SK-N-SH (cell line): Measurements from ENCODE around the gene PLCE1. TPM values are rescaled to one million over a fixed set of nuclear protein-coding genes. Genes with fewer than 3 reads are reported as not detected.

Source experiments
- CTCF ChIA-PET: fragments of 300-600, 350-600 bp; formaldehyde crosslinking; extraction: SDS; loops from one replicate; lab custom pipeline; 2021; lab: Yijun Ruan, JAX
- POLR2A ChIA-PET: fragments of 350-600 bp; sonication (Branson Sonifier 250); formaldehyde crosslinking; extraction: SDS; loops from one replicate; lab custom pipeline; 2020; ENCODE audit warnings: antibody characterized with exemption, inconsistent platforms; lab: Yijun Ruan, JAX
- DNase-seq: peaks from one replicate; pipeline ENCODE4 v3.0.0; 2012
- H2AFZ ChIP-seq: fragments of 200-600 bp; sonication (generic); 2 replicates; pipeline ENCODE4 v1.8.1; 2016; ENCODE audit warnings: antibody characterized with exemption, mild to moderate bottlenecking, low read depth
- H3F3A ChIP-seq: fragments of 200-600 bp; sonication (generic); replicated peaks from 2 replicates; pipeline ENCODE3; 2016; ENCODE audit warnings: antibody characterized with exemption, mild to moderate bottlenecking; ENCODE audit not compliant: insufficient read depth
- H3K27ac ChIP-seq, 2 experiments: fragments of 200-500 bp in 1 of 2; fragments of 200-600 bp in 1 of 2; sonication (Bioruptor generic) in 1 of 2; sonication (generic), shearing (Covaris generic) in 1 of 2; 2 replicates each; pipeline versions ENCODE4 v1.5.1 to v1.6.1; 2014 to 2016; ENCODE audit warnings: low read depth in 2 of 2, inconsistent platforms in 1 of 2, low read length in 1 of 2, mild to moderate bottlenecking in 1 of 2, mixed read lengths in 1 of 2
- H3K27me3 ChIP-seq: fragments of 200-600 bp; sonication (generic), shearing (Covaris generic); 2 replicates; pipeline ENCODE4 v1.6.1; 2016; ENCODE audit warnings: mixed run types; ENCODE audit not compliant: insufficient read depth
- H3K36me3 ChIP-seq, 2 experiments: fragments of 200-500 bp in 1 of 2; fragments of 200-600 bp in 1 of 2; sonication (Bioruptor generic) in 1 of 2; sonication (generic) in 1 of 2; replicated peaks in 1 of 2; 2 replicates each; pipeline versions ENCODE3 to v1.5.1; 2014 to 2016; ENCODE audit warnings: low read length in 1 of 2, mild to moderate bottlenecking in 1 of 2; ENCODE audit not compliant: insufficient read depth in 2 of 2, control insufficient read depth in 1 of 2
- H3K4me1 ChIP-seq, 2 experiments: fragments of 200-500 bp in 1 of 2; fragments of 200-600 bp in 1 of 2; sonication (Bioruptor generic) in 1 of 2; sonication (generic), shearing (Covaris generic) in 1 of 2; 2 replicates each; pipeline versions ENCODE4 v1.5.1 to v1.6.1; 2014 to 2016; ENCODE audit warnings: low read depth in 1 of 2, low read length in 1 of 2, mixed run types in 1 of 2; ENCODE audit not compliant: insufficient read depth in 2 of 2, control insufficient read depth in 1 of 2
- H3K4me2 ChIP-seq: fragments of 200-600 bp; sonication (generic), shearing (Covaris generic); 2 replicates; pipeline ENCODE4 v1.6.1; 2017; ENCODE audit warnings: mixed run types
- H3K4me3 ChIP-seq, 2 experiments: fragments of 200-500 bp in 1 of 2; fragments of 200-600 bp in 1 of 2; sonication (Bioruptor generic) in 1 of 2; sonication (generic), shearing (Covaris generic) in 1 of 2; 2 replicates each; pipeline versions ENCODE4 v1.5.1 to v1.8.1; 2014 to 2016; ENCODE audit warnings: low read depth in 2 of 2, inconsistent platforms in 1 of 2, low read length in 1 of 2, mild to moderate bottlenecking in 1 of 2, mixed read lengths in 1 of 2, moderate library complexity in 1 of 2
- H3K79me2 ChIP-seq: fragments of 200-600 bp; sonication (generic); 2 replicates; pipeline ENCODE4 v1.8.1; 2017; ENCODE audit warnings: mild to moderate bottlenecking; ENCODE audit not compliant: insufficient read depth
- H3K9ac ChIP-seq: fragments of 200-600 bp; sonication (generic); 2 replicates; pipeline ENCODE4 v1.6.1; 2017; ENCODE audit warnings: mixed run types
- H3K9me2 ChIP-seq: fragments of 200-600 bp; sonication (generic); 2 replicates; pipeline ENCODE4 v1.6.1; 2017; ENCODE audit warnings: mixed run types
- H3K9me3 ChIP-seq: fragments of 200-600 bp; sonication (generic); 2 replicates; pipeline ENCODE4 v1.6.1; 2017; ENCODE audit warnings: mixed run types, mild to moderate bottlenecking, moderate library complexity
- H4K20me1 ChIP-seq: fragments of 200-600 bp; sonication (generic); 2 replicates; pipeline ENCODE4 v1.6.1; 2017; ENCODE audit warnings: mild to moderate bottlenecking, mixed run types; ENCODE audit not compliant: insufficient read depth
- CHD2 ChIP-seq: fragments of 150-350 bp; IDR thresholded peaks from 2 replicates; pipeline ENCODE4 v1.6.1; 2018; ENCODE audit warnings: low read length; ENCODE audit not compliant: partially characterized antibody
- CTCF ChIP-seq: fragments of 200-600 bp; sonication (generic); IDR thresholded peaks from 2 replicates; pipeline ENCODE4 v1.6.1; 2017; ENCODE audit warnings: antibody characterized with exemption, mild to moderate bottlenecking, moderate library complexity
- EP300 ChIP-seq, 2 experiments: IDR thresholded peaks; 2 replicates each; pipeline versions ENCODE4 v1.4.0 to v1.6.1; 2012; ENCODE audit warnings: borderline replicate concordance in 1 of 2, low read depth in 1 of 2, low read length in 1 of 2
- FOSL2 ChIP-seq: IDR thresholded peaks from 2 replicates; pipeline ENCODE4 v1.4.0; 2012; ENCODE audit warnings: low read depth, mild to moderate bottlenecking, moderate library complexity, borderline replicate concordance
- FOXJ3 ChIP-seq: sonication (generic); formaldehyde crosslinking; IDR thresholded peaks from 2 replicates; pipeline ENCODE4 v1.5.1; 2020; ENCODE audit warnings: mild to moderate bottlenecking, missing genetic modification reagents
- FOXM1 ChIP-seq: IDR thresholded peaks from 2 replicates; pipeline ENCODE4 v1.4.0; 2012; ENCODE audit warnings: low read depth, mild to moderate bottlenecking
- JUND ChIP-seq: IDR thresholded peaks from 2 replicates; pipeline ENCODE4 v1.4.0; 2012
- MEF2A ChIP-seq: IDR thresholded peaks from 2 replicates; pipeline ENCODE4 v1.4.0; 2012; ENCODE audit warnings: low read depth, borderline replicate concordance
- PBX3 ChIP-seq: IDR thresholded peaks from 2 replicates; pipeline ENCODE4; 2012
- POLR2AphosphoS5 ChIP-seq: IDR thresholded peaks from 2 replicates; pipeline ENCODE4 v1.6.1; 2012; ENCODE audit warnings: low read depth, low read length
- RCOR1 ChIP-seq: fragments of 150-350 bp; IDR thresholded peaks from 2 replicates; pipeline ENCODE4 v1.6.1; 2017; ENCODE audit warnings: antibody characterized with exemption, low read length
- REST ChIP-seq: IDR thresholded peaks from 2 replicates; pipeline ENCODE4 v1.6.1; 2012; ENCODE audit warnings: mild to moderate bottlenecking, low read depth, low read length, moderate library complexity
- RFX5 ChIP-seq: IDR thresholded peaks from 2 replicates; pipeline ENCODE4 v1.6.1; 2012; ENCODE audit warnings: mild to moderate bottlenecking, improper control_type of control experiment, low read length
- RXRA ChIP-seq: IDR thresholded peaks from 2 replicates; pipeline ENCODE4 v1.4.0; 2012; ENCODE audit warnings: low read depth, mild to moderate bottlenecking, borderline replicate concordance
- TAF1 ChIP-seq: IDR thresholded peaks from 2 replicates; pipeline ENCODE4 v1.6.1; 2012; ENCODE audit warnings: low read depth, mild to moderate bottlenecking, low read length, moderate library complexity, borderline replicate concordance
- TCF12 ChIP-seq: IDR thresholded peaks from 2 replicates; pipeline ENCODE4 v1.4.0; 2012
- TEAD4 ChIP-seq: IDR thresholded peaks from 2 replicates; pipeline ENCODE4 v1.4.0; 2012; ENCODE audit warnings: mild to moderate bottlenecking, borderline replicate concordance; ENCODE audit not compliant: insufficient read depth
- USF2 ChIP-seq: fragments of 150-350 bp; IDR thresholded peaks from 2 replicates; pipeline ENCODE4 v1.6.1; 2017; ENCODE audit warnings: antibody characterized with exemption, low read length, low read depth, borderline replicate concordance
- YY1 ChIP-seq: IDR thresholded peaks from 2 replicates; pipeline ENCODE4 v1.4.0; 2012; ENCODE audit warnings: low read depth, mild to moderate bottlenecking
- ZBTB33 ChIP-seq: IDR thresholded peaks from 2 replicates; pipeline ENCODE4 v1.4.0; 2012; ENCODE audit warnings: low read depth, borderline replicate concordance
- WGBS: methylation state at CpG from one replicate; pipeline ENCODE4 v1.1.6; 2017; ENCODE audit warnings: low lambda C conversion rate; 5-methylcytosine and 5-hydroxymethylcytosine counted together
- polyA plus RNA-seq, 3 experiments: library from polyadenylated mRNA; depleted of rRNA; stranded (reverse); fragments of >200 nt; gene quantifications; 2 replicates each; pipeline ENCODE4 v1.2.3, GENCODE V29; 2012

Gene PLCE1
- polyA plus RNA-seq, 1 of the 3 experiments (the other 2 are of a cell fraction) = 1.2 TPM

- H2AFZ ChIP-seq = peak overlapping the region; percentile 19; the same call in 1 of the 2 replicates
- WGBS = 50% methylated on average over 3 of the region's 3 CpGs
- H3K27ac ChIP-seq = peak overlapping the region in 1 of 2 experiments; percentile 37; a peak in 2 of 4 replicates
- CTCF ChIA-PET = interaction anchor here (0.6 kb wide), 1 partner anchor 403 kb away, joined by 3 read pairs; no protein-coding TSS in a partner anchor
- H3K9ac ChIP-seq = no peak overlapping the region
- H3K4me3 ChIP-seq = no peak overlapping the region
- H3K4me1 ChIP-seq = peaks cover 0 to 3% of the 10 kb centered on the region in 2 experiments; a peak in 2 of 4 replicates
- H3K9me2 ChIP-seq = no peaks in the 10 kb centered on the region
- TF ChIP-seq CHD2 (no peak), USF2 (no peak), CTCF (peak; percentile 42; the same call in 1 of the 2 replicates), TAF1 (no peak), ZBTB33 (no peak), FOSL2 (peak; percentile 38; the same call in 1 of the 2 replicates), TCF12 (no peak), MEF2A (no peak), JUND (peak; percentile 28; the same call in 1 of the 2 replicates), REST (no peak), TEAD4 (no peak), RXRA (no peak), FOXM1 (no peak), YY1 (no peak), RCOR1 (no peak), POLR2AphosphoS5 (no peak), RFX5 (peak; percentile 64; the same call in 1 of the 2 replicates), EP300 (IDR thresholded peaks at IDR 0.05; ENCODE audit: borderline replicate concordance in 1 of 2, low read depth in 1 of 2, low read length in 1 of 2) (no peak), FOXJ3 (CRISPR knock-in tag) (no peak), PBX3 (no peak)
- H3K27me3 ChIP-seq = no peaks in the 10 kb centered on the region
- no peaks in the 10 kb centered on the region for H4K20me1 ChIP-seq
- H3F3A ChIP-seq = peaks cover 13% of the 10 kb centered on the region
- DNase-seq = no peak
- H3K4me2 ChIP-seq = peak overlapping the region; percentile 36; the same call in 1 of the 2 replicates
- H3K36me3 ChIP-seq = no peaks in the 10 kb centered on the region
- no peaks in the 10 kb centered on the region for H3K9me3 ChIP-seq
- no peaks in the 10 kb centered on the region for H3K79me2 ChIP-seq
- POLR2A ChIA-PET = no interaction called here
These were observed 48.5 kb downstream of the PLCE1 start for GRCh38 chr10:94042001-94042833.
